B cell (primary cell): ENCODE results near the gene HOXA3.

Source experiments
- EZH2 ChIP-seq: IDR thresholded peaks from 2 replicates; pipeline ENCODE4 v1.6.1; 2012; ENCODE audit warnings: borderline replicate concordance, low read depth, mild to moderate bottlenecking, moderate library complexity, low read length; ENCODE audit not compliant: insufficient read depth, poor library complexity, severe bottlenecking
- TF ChIP-seq, protein P1 (sequence below): fragments of 200-600 bp; IDR thresholded peaks from one replicate; pipeline ENCODE4 v1.8.0; 2022; ENCODE audit warnings: antibody characterized with exemption, mild to moderate bottlenecking

DNA sequence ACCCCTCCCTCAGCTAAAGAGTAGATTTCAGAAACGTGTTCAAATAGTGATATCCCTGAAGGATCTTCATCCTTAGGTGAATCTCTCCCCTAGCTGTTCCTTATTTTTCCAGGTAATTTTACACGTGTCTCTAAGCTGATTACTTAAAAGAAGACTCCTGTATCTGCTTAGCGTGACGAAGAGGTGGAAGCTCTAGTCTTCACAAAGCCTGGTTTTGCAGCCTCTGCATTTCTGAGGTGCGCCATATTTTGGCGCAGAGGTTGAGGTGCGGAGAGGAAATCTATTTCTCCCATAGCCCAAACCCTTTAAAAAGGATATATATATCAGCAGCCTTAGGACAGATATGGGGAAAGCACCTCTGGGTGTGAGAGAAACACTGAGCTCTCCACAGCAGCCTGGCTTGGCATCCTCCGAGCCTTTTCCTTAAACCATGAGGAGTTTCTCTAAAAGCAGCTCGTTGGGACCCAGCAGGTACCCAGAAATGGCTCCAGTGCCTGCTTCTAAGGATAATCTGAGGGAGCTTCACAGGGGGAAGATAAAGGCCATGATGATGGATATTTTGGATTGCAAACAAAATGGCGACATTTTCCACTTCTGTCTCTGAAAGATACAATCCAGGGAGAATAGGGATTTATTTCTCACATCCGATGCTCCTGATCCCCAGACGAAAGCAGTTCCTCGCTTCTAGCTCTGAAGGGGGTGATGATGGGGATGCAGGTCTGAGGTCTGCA is 46.9 kb downstream of the HOXA3 start:
- TF ChIP-seq, protein P1, sequence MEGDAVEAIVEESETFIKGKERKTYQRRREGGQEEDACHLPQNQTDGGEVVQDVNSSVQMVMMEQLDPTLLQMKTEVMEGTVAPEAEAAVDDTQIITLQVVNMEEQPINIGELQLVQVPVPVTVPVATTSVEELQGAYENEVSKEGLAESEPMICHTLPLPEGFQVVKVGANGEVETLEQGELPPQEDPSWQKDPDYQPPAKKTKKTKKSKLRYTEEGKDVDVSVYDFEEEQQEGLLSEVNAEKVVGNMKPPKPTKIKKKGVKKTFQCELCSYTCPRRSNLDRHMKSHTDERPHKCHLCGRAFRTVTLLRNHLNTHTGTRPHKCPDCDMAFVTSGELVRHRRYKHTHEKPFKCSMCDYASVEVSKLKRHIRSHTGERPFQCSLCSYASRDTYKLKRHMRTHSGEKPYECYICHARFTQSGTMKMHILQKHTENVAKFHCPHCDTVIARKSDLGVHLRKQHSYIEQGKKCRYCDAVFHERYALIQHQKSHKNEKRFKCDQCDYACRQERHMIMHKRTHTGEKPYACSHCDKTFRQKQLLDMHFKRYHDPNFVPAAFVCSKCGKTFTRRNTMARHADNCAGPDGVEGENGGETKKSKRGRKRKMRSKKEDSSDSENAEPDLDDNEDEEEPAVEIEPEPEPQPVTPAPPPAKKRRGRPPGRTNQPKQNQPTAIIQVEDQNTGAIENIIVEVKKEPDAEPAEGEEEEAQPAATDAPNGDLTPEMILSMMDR, result no peak
- TF ChIP-seq EZH2, result no peak
